Astrocyte of the cerebellum (primary cell): ENCODE measurements around the gene TTI1.

Experiments
- DNase-seq: peaks from one replicate; pipeline ENCODE4 v3.0.0-alpha.2; 2011; ENCODE audit warnings: low read depth
- H3K4me3 ChIP-seq: 2 replicates; pipeline ENCODE4 v1.5.1; 2011; ENCODE audit warnings: mild to moderate bottlenecking, low read depth, low read length, moderate library complexity
- CTCF ChIP-seq: IDR thresholded peaks from 2 replicates; pipeline ENCODE4 v1.5.1; 2012; ENCODE audit warnings: low read length, low read depth, moderate library complexity, mild to moderate bottlenecking; ENCODE audit errors: missing control alignments
- in situ Hi-C: cut with HindIII; loops from 2 replicates; pipeline ENCODE4 v1.10.0; 2017; ENCODE audit warnings: low sequenced_read_pairs

TTI1 gene

GRCh38 chr20:37977786-37978185 is 55.5 kb downstream of the TTI1 start:
- no peak for TF ChIP-seq CTCF
- in situ Hi-C loops = no loop called here

GRCh38 chr20:37977338-37977737 is 55.9 kb downstream of the TTI1 start:
- in situ Hi-C loops = no loop called here
- DNase-seq = no peak
- no peak for TF ChIP-seq CTCF
- H3K4me3 ChIP-seq = no peak overlapping the region

More at GRCh38 chr20:37977786-37978185, 55.5 kb downstream of the TTI1 start:
- no peak overlapping the region for H3K4me3 ChIP-seq
- DNase-seq = no peak

GRCh38 chr20:37976887-37977286 is 56.4 kb downstream of the TTI1 start:
- no peak for TF ChIP-seq CTCF
- in situ Hi-C loops = no loop called here
- no peak for DNase-seq
- H3K4me3 ChIP-seq = no peak overlapping the region

GRCh38 chr20:37973059-37973910 is 60.0 kb downstream of the TTI1 start:
- TF ChIP-seq CTCF = no peak
- in situ Hi-C loops = no loop called here
- no peak for DNase-seq
- no peak overlapping the region for H3K4me3 ChIP-seq

GRCh38 chr20:37972256-37973058 is 60.8 kb downstream of the TTI1 start:
- no peak overlapping the region for H3K4me3 ChIP-seq
- in situ Hi-C loops = no loop called here
- TF ChIP-seq CTCF = no peak
- no peak for DNase-seq

- in situ Hi-C loops = no loop called here
- no peak for TF ChIP-seq CTCF
- H3K4me3 ChIP-seq = no peak overlapping the region
- DNase-seq = no peak
These were observed 61.6 kb downstream of the TTI1 start for GRCh38 chr20:37971561-37972127.
